ENCODE data around the gene KLHL21. TPM values are rescaled to one million over a fixed set of nuclear protein-coding genes. Genes with fewer than 3 reads are reported as not detected.

The KLHL21 gene
- total and polyA plus RNA-seq, 8 donors, result 10.8 to 31.3 (median 16.8) TPM

DNA sequence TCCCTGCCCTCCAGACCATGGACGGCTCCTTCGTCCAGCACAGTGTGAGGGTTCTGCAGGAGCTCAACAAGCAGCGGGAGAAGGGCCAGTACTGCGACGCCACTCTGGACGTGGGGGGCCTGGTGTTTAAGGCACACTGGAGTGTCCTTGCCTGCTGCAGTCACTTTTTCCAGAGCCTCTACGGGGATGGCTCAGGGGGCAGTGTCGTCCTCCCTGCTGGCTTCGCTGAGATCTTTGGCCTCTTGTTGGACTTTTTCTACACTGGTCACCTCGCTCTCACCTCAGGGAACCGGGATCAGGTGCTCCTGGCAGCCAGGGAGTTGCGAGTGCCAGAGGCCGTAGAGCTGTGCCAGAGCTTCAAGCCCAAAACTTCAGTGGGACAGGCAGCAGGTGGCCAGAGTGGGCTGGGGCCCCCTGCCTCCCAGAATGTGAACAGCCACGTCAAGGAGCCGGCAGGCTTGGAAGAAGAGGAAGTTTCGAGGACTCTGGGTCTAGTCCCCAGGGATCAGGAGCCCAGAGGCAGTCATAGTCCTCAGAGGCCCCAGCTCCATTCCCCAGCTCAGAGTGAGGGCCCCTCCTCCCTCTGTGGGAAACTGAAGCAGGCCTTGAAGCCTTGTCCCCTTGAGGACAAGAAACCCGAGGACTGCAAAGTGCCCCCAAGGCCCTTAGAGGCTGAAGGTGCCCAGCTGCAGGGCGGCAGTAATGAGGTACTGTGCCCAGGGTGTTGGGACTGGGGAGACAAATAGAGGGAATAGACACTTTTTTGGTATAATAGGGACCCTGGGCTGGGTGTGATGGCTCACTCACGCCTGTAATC, 21.9 kb downstream of the KLHL21 start:
- peak in 4 of 6 donors; percentile 63 to 70 (median 68) for DNase-seq
- H3K4me3 ChIP-seq, result peak overlapping the region; percentile 64 to 89 (median 74)
- peaks cover 19 to 21% (median 21%) of the 10 kb centered on the region in 3 donors for H3K4me1 ChIP-seq
- H3K36me3 ChIP-seq, result no peaks in the 10 kb centered on the region
- H3K27me3 ChIP-seq, result no peaks in the 10 kb centered on the region
- no peaks in the 10 kb centered on the region for H3K9me3 ChIP-seq
- WGBS, 2 donors, result 12 to 15% methylated on average over 19 of the region's 19 CpGs
- intact Hi-C loops (cut with DNase I), result no loop called here
- TF ChIP-seq CTCF (IDR thresholded peaks at IDR 0.05), result no peak
- FAIRE-seq, result no peak
- ATAC-seq, result peak; percentile 21 to 48 (median 29)
- peak overlapping the region; percentile 85 to 93 (median 90) for H3K27ac ChIP-seq

DNA sequence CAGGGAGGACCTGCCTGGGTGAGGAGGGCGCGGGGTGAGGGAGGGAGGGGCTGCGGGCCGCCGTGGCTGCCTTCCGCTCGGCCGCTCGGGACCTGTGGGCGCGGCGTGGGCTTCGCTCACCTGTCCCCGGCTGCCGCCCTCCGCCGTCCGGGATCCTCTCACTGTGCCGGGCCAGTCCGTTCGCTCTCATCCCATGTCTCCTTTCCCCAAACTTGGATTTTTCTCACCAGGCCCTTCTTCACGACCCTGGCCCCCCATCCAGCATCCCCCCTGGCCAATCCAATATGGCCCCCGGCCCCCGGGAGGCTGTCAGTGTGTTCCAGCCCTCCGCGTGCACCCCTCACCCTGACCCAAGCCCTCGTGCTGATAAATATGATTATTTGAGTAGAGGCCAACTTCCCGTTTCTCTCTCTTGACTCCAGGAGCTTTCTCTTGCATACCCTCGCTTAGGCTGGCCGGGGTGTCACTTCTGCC, 22.5 kb downstream of the KLHL21 start:
- FAIRE-seq (no peak), DNase-seq (no peak), ATAC-seq (peak; percentile 39 to 54 (median 50))
- Histone ChIP-seq H3K27me3 (no peaks in the 10 kb centered on the region), H3K9me3 (no peaks in the 10 kb centered on the region), H3K36me3 (no peaks in the 10 kb centered on the region), H3K27ac (peak overlapping the region; percentile 85 to 93 (median 90)), H3K4me3 (peak overlapping the region; percentile 64 to 89 (median 74)), H3K4me1 (peaks cover 19 to 21% (median 21%) of the 10 kb centered on the region in 3 donors)
- intact Hi-C loops (cut with DNase I), result no loop called here
- no peak for TF ChIP-seq CTCF (IDR thresholded peaks at IDR 0.05)
- 0 to 1% methylated on average over 21 to 30 of the region's 30 CpGs for WGBS, 2 donors

DNA sequence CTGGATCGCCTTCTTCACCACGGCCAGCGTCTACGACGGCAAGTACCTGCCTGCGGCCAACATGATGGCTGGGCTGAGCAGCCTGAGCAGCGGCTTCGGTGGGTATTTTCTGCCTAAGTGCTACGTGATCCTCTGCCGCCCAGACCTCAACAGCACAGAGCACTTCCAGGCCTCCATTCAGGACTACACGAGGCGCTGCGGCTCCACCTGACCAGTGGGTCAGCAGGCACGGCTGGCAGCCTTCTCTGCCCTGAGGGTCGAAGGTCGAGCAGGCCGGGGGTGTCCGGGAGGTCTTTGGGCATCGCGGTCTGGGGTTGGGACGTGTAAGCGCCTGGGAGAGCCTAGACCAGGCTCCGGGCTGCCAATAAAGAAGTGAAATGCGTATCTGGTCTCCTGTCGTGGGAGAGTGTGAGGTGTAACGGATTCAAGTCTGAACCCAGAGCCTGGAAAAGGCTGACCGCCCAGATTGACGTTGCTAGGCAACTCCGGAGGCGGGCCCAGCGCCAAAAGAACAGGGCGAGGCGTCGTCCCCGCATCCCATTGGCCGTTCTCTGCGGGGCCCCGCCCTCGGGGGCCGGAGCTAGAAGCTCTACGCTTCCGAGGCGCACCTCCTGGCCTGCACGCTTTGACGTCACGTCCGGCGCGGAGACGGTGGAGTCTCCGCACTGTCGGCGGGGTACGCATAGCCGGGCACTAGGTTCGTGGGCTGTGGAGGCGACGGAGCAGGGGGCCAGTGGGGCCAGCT, 23.1 kb downstream of the KLHL21 start, which contains the start of gene ZBTB48:
ZBTB48 (plus strand) TSS at position 621 of the 745 bp plus-strand sequence. CDS start 616 bp downstream, outside the sequence.
- intact Hi-C loops (cut with DNase I), result no loop called here
- WGBS, 2 donors, result 9% methylated on average over 56 to 58 of the region's 58 CpGs
- Histone ChIP-seq H3K27ac (peak within 1 kb of the TSS; percentile 85 to 93 (median 90)), H3K36me3 (no peaks in the 10 kb centered on the region), H3K9me3 (no peaks in the 10 kb centered on the region), H3K4me3 (peak within 1 kb of the TSS; percentile 64 to 89 (median 74)), H3K4me1 (peaks cover 19 to 21% (median 21%) of the 10 kb centered on the region in 3 donors), H3K27me3 (no peaks in the 10 kb centered on the region)
- FAIRE-seq (peak; percentile 95), ATAC-seq (peak; percentile 95 to 98 (median 96)), DNase-seq (peak; percentile 99 to 100 (median 100))
- no peak for TF ChIP-seq CTCF (IDR thresholded peaks at IDR 0.05)

DNA sequence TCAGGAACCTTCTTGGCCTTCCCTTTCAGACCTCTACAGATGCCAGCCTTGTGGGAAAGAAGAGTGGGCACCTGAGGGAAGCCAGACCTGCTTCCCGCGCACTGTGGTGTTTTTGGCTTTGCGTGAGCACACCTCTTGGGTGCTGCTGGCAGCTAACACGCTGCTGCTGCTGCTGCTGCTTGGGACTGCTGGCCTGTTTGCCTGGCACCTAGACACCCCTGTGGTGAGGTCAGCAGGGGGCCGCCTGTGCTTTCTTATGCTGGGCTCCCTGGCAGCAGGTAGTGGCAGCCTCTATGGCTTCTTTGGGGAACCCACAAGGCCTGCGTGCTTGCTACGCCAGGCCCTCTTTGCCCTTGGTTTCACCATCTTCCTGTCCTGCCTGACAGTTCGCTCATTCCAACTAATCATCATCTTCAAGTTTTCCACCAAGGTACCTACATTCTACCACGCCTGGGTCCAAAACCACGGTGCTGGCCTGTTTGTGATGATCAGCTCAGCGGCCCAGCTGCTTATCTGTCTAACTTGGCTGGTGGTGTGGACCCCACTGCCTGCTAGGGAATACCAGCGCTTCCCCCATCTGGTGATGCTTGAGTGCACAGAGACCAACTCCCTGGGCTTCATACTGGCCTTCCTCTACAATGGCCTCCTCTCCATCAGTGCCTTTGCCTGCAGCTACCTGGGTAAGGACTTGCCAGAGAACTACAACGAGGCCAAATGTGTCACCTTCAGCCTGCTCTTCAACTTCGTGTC, 23.9 kb downstream of the KLHL21 start:
- FAIRE-seq (no peak), DNase-seq (peak in 2 of 6 donors; percentile 31 to 64), ATAC-seq (no peak)
- no peak for TF ChIP-seq CTCF (IDR thresholded peaks at IDR 0.05)
- Histone ChIP-seq H3K27ac (peak overlapping the region; percentile 85 to 93 (median 90)), H3K4me1 (peaks cover 19 to 21% (median 21%) of the 10 kb centered on the region in 3 donors), H3K36me3 (no peaks in the 10 kb centered on the region), H3K4me3 (peak overlapping the region in 2 of 4 donors; percentile 78 to 89), H3K9me3 (no peaks in the 10 kb centered on the region), H3K27me3 (no peaks in the 10 kb centered on the region)
- WGBS, 2 donors, result 83 to 88% methylated on average over 14 of the region's 14 CpGs
- intact Hi-C loops (cut with DNase I), result no loop called here
